ENCODE measurements around the gene EN2.

The EN2 gene

DNA sequence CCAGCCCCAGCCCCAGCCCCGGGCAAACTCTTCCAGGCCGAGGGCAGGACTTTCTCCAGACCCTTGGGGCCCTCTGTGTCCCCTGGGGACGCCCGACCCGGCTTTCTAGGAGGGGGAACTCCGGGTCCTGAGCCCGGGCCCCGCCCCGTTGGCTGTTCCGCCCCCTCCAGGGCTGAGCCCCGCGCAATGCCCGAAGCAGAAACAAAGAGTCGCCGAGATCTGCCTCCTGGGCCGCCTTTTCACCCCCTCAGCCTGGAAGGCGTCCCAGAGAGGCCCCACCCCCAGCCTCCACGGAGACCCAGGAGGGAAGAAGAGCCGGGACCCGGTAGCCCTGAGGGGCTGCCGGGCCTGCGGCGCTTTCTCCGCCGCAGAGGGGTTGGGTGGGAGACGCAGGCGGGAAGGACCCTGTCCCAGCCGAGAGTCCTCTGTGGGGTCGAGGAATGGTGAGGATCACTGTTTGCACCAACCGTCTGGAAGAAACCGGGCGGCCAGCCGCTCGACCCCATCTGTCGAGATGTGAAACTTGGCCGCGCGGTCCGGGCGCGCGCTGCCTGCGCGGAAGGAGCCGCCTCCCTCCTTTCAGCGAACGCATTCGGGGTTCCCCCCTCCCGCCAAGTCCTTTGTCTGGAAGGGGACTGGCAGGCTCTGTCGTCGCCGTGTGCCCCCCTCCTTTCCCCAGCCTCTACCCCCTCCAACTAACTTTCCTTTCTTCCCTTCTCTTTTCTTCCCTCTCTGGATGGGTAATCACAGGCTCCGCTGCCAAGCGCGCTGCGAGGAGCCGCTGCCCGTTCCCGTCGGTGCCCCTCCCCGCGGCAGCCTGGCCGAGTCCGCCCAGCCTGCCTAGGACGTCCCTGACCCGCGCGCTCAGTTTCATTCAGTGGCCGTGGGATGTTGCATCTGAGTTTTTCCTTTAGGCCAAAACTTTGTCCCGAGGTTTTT, 10.2 kb downstream of the EN2 start:
- TF ChIP-seq POLR2AphosphoS5 (IDR thresholded peaks at IDR 0.05; ENCODE audit: low read depth, low read length) = no peak
- TF ChIP-seq TAF1 (IDR thresholded peaks at IDR 0.05; ENCODE audit: low read depth, low read length) = no peak
- TF ChIP-seq SPI1 (IDR thresholded peaks at IDR 0.05; ENCODE audit: low read depth, low read length) = no peak
- TF ChIP-seq POLR2A (IDR thresholded peaks at IDR 0.05; ENCODE audit: low read depth, low read length) = no peak
- TF ChIP-seq POU2F2 (IDR thresholded peaks at IDR 0.05; ENCODE audit: low read depth, low read length) = no peak
- no peak for TF ChIP-seq PAX5 (IDR thresholded peaks at IDR 0.05; ENCODE audit: insufficient read depth, low read length, severe bottlenecking)
- DNase-seq (ENCODE audit: insufficient read length, low spot score) (no peak), FAIRE-seq (no peak)

DNA sequence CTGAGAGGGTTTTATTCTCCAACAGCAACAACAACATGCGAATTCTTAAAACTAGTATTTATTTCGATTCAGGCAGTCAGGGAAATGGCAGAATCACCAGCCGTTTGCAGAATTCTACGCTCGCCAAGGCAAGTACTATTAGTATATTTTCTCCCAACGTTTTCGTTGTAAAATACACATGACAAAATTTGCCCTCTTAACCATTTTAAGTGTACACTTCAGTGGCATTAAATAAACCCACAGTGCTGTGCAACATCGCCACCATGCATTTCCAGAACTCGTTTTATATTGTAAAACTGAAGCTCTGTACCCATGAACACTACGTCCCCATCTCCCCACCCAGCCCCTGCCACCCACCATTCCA, 10.8 kb downstream of the EN2 start:
- no peak for TF ChIP-seq SPI1 (IDR thresholded peaks at IDR 0.05; ENCODE audit: low read depth, low read length)
- TF ChIP-seq POLR2AphosphoS5 (IDR thresholded peaks at IDR 0.05; ENCODE audit: low read depth, low read length) = no peak
- TF ChIP-seq PAX5 (IDR thresholded peaks at IDR 0.05; ENCODE audit: insufficient read depth, low read length, severe bottlenecking) = no peak
- DNase-seq (ENCODE audit: insufficient read length, low spot score) (no peak), FAIRE-seq (no peak)

DNA sequence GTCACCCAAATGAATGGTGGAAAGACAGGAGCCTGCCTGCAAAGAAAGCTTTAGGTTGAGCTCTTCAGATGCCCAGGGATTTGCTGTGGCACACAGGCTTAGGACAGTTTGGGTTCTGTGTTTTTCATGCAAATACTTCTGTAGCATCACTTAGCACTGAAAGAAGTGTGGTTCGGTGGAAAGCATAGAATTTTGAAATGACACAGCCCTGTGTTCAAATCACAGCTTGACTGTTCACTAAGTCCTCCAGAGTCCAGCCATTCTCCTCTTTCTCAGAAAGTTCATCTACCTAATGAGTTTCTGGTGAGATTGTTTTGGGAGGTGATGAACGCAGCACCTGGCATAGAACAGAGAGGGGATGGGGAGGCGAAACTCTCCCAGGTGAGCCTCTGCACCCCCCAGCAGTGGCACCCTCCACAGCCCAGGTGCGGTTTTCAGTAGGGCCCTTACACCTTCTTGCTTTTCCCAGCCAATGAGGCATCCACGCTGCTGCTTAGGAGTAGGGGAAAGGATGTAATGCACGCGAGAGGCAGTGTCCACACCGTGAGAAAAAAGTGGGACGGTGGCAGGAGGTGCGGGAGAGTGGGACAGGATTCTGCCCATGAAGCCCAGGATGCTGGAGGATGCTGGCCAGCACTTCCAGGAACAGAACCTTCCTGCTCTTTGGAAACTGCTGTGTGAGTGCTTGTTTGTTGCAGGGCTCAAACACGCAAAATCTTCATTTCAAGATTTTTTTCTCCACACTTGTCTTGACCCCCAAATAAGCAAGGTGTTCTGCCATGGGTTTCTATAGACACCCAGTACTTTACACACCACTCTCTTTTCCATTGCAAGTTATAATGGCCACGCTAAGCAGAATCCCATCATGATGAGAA, 11.6 kb downstream of the EN2 start:
- no peak for FAIRE-seq
- DNase-seq (ENCODE audit: insufficient read length, low spot score) = no peak
- TF ChIP-seq POLR2A (IDR thresholded peaks at IDR 0.05; ENCODE audit: low read depth, low read length) = no peak
- no peak for TF ChIP-seq TAF1 (IDR thresholded peaks at IDR 0.05; ENCODE audit: low read depth, low read length)
- no peak for TF ChIP-seq PAX5 (IDR thresholded peaks at IDR 0.05; ENCODE audit: insufficient read depth, low read length, severe bottlenecking)
- no peak for TF ChIP-seq POLR2AphosphoS5 (IDR thresholded peaks at IDR 0.05; ENCODE audit: low read depth, low read length)
- TF ChIP-seq SPI1 (IDR thresholded peaks at IDR 0.05; ENCODE audit: low read depth, low read length) = no peak
- TF ChIP-seq POU2F2 (IDR thresholded peaks at IDR 0.05; ENCODE audit: low read depth, low read length) = no peak

DNA sequence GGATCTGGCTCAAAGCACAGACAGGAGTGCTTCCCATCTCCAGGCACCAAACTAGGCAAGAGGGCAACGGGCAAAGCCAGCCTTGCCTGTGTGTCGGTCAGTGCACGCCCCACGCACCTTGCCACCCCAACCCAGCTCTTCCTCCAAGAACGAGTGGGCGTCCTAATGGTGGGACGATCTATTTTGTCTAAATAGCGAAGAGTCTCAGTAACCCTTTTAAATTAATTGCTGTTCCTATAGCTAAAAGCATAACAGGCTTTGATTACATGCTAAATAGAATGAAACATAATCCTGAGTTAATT, 12.2 kb downstream of the EN2 start:
- DNase-seq (ENCODE audit: insufficient read length, low spot score) (no peak), FAIRE-seq (no peak)
- TF ChIP-seq SPI1 (IDR thresholded peaks at IDR 0.05; ENCODE audit: low read depth, low read length) (no peak), TAF1 (IDR thresholded peaks at IDR 0.05; ENCODE audit: low read depth, low read length) (no peak), PAX5 (IDR thresholded peaks at IDR 0.05; ENCODE audit: insufficient read depth, low read length, severe bottlenecking) (no peak), POLR2A (IDR thresholded peaks at IDR 0.05; ENCODE audit: low read depth, low read length) (no peak), POU2F2 (IDR thresholded peaks at IDR 0.05; ENCODE audit: low read depth, low read length) (no peak), POLR2AphosphoS5 (IDR thresholded peaks at IDR 0.05; ENCODE audit: low read depth, low read length) (no peak)

DNA sequence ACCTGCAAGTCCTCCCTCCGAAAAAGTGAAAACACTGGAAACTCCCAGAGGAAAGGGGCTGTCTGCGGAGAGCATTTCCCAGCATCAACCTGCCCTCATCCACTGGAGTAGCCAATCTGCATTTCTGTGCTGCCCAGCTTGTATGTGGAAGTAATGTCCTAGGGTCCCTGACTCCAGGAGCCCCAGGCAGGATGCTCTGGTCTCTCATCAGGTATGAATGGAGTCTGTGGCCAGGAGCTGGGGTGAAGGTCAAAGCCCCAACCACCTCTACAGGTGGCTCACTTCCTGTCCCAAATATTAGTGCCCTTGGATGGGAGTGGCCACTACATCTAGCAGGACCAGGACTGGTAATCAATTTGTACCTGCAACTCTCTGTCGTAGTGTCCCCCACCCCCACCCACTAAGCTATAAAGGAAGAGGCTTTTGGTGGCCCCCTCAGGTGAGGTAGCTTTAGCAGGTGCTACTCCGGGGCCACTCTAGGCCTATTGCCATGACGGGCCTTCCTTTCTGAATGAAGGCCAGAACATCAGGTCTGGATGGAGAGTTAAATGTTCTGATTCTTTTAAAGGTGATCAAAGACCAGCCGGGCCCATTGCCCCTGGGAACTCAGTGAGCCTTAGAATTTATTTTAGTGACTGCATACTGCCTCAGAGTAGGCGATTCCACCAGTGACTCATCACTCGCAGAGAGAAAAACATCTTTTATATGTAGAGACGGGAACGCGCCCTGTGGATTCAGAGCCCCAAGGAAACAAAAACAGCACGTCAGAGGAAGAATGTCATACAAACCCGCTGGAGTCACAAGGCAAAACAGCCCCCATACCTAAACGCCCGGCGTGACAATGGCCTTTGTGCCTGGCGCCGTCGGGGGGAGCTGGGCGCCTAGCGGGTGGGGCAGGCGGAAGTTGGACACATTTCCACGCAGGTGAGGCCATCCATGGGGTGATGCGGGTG, 13.0 kb downstream of the EN2 start:
- TF ChIP-seq POU2F2 (IDR thresholded peaks at IDR 0.05; ENCODE audit: low read depth, low read length) = no peak
- no peak for TF ChIP-seq TAF1 (IDR thresholded peaks at IDR 0.05; ENCODE audit: low read depth, low read length)
- TF ChIP-seq POLR2AphosphoS5 (IDR thresholded peaks at IDR 0.05; ENCODE audit: low read depth, low read length) = no peak
- TF ChIP-seq SPI1 (IDR thresholded peaks at IDR 0.05; ENCODE audit: low read depth, low read length) = no peak
- no peak for TF ChIP-seq POLR2A (IDR thresholded peaks at IDR 0.05; ENCODE audit: low read depth, low read length)
- DNase-seq (ENCODE audit: insufficient read length, low spot score) (no peak), FAIRE-seq (no peak)

- no peak for TF ChIP-seq POU2F2 (IDR thresholded peaks at IDR 0.05; ENCODE audit: low read depth, low read length)
- no peak for TF ChIP-seq POLR2A (IDR thresholded peaks at IDR 0.05; ENCODE audit: low read depth, low read length)
- TF ChIP-seq PAX5 (IDR thresholded peaks at IDR 0.05; ENCODE audit: insufficient read depth, low read length, severe bottlenecking) = no peak
- TF ChIP-seq SPI1 (IDR thresholded peaks at IDR 0.05; ENCODE audit: low read depth, low read length) = no peak
- TF ChIP-seq TAF1 (IDR thresholded peaks at IDR 0.05; ENCODE audit: low read depth, low read length) = no peak
- no peak for TF ChIP-seq POLR2AphosphoS5 (IDR thresholded peaks at IDR 0.05; ENCODE audit: low read depth, low read length)
- DNase-seq (ENCODE audit: insufficient read length, low spot score) = no peak
- FAIRE-seq = no peak
These were observed 13.8 kb downstream of the EN2 start for GRCh38 chr7:155471718-155472117.

DNA sequence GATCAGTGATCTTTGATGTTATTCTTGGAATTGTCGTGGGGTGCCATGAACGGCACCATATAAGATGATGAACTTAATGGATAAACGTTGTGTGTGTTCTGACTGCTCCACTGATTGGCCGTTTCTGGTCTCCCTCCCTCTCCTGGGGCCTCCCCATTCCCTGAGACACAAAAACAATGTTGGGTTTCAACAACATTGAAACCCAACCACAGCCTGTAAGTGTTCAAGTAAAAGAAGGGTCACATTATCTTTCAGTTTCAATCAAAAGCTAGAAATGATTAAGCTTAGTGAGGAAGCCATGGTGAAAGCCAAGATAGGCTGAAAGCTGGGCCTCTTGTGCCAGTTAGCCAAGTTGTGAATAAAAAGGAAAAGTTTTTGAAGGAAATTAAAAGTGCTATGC, 19.5 kb downstream of the EN2 start:
- FAIRE-seq (no peak), DNase-seq (ENCODE audit: insufficient read length, low spot score) (no peak)
- TF ChIP-seq SPI1 (IDR thresholded peaks at IDR 0.05; ENCODE audit: low read depth, low read length) (no peak), PAX5 (IDR thresholded peaks at IDR 0.05; ENCODE audit: insufficient read depth, low read length, severe bottlenecking) (no peak), POU2F2 (IDR thresholded peaks at IDR 0.05; ENCODE audit: low read depth, low read length) (no peak)

DNA sequence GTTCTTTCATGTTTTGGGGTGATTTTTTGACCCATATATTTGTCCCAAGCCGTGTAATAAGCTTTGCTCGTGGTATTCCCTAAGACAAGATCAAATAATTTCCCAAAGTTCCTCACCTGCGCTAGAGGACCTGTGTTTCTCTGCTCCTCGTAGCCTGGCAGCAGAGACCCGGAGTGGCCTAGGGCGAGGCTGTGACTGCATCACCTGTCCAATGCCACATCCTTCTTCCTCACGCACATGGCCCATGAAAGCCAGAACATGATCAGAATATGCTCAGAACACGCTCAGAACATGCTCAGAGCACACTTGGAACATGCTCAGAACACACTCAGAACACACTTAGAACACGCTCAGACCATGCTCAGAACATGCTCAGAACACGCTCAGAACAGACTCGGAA, 23.8 kb downstream of the EN2 start:
- no peak for DNase-seq (ENCODE audit: insufficient read length, low spot score)
- TF ChIP-seq POLR2A (IDR thresholded peaks at IDR 0.05; ENCODE audit: low read depth, low read length) (no peak), POLR2AphosphoS5 (IDR thresholded peaks at IDR 0.05; ENCODE audit: low read depth, low read length) (no peak)
- FAIRE-seq = no peak

GRCh38 chr7:155482511-155483183, 24.7 kb downstream of the EN2 start:
- no peak for TF ChIP-seq POLR2A (IDR thresholded peaks at IDR 0.05; ENCODE audit: low read depth, low read length)
- TF ChIP-seq POU2F2 (IDR thresholded peaks at IDR 0.05; ENCODE audit: low read depth, low read length) = no peak
- no peak for TF ChIP-seq TAF1 (IDR thresholded peaks at IDR 0.05; ENCODE audit: low read depth, low read length)
- TF ChIP-seq PAX5 (IDR thresholded peaks at IDR 0.05; ENCODE audit: insufficient read depth, low read length, severe bottlenecking) = no peak
- no peak for TF ChIP-seq SPI1 (IDR thresholded peaks at IDR 0.05; ENCODE audit: low read depth, low read length)
- no peak for TF ChIP-seq POLR2AphosphoS5 (IDR thresholded peaks at IDR 0.05; ENCODE audit: low read depth, low read length)
- FAIRE-seq = no peak
- no peak for DNase-seq (ENCODE audit: insufficient read length, low spot score)
